ENCODE measurements around the gene DQX1.

DQX1 gene

GRCh38 chr2:74531666-74532065, 5.6 kb upstream of the DQX1 start:
- no peak for DNase-seq

- DNase-seq = peak; percentile 51 to 54
Measured at GRCh38 chr2:74530239-74531187, 4.5 kb upstream of the DQX1 start.

- DNase-seq = peak; percentile 97
Measured at GRCh38 chr2:74529357-74530238, 3.6 kb upstream of the DQX1 start, which contains the start of the genes AUP1 and HTRA2. TSS of gene AUP1 (minus strand) at chr2:74529706. CDS start at chr2:74529629, 77 bp downstream. TSS of gene HTRA2 (plus strand) at chr2:74529933. CDS start at chr2:74530007, 74 bp downstream.

- no peak for DNase-seq
Measured at GRCh38 chr2:74528600-74529356, 2.7 kb upstream of the DQX1 start.

GRCh38 chr2:74527741-74528140, 1.7 kb upstream of the DQX1 start:
- no peak for DNase-seq

- DNase-seq = no peak
Measured at GRCh38 chr2:74526649-74527230, 709 bp upstream of the DQX1 start.

- no peak for DNase-seq
Measured at GRCh38 chr2:74524955-74525716, 895 bp downstream of the DQX1 start.

- no peak for DNase-seq
Measured at GRCh38 chr2:74524005-74524404, 2.0 kb downstream of the DQX1 start.

GRCh38 chr2:74522516-74522915, 3.5 kb downstream of the DQX1 start:
- DNase-seq = no peak

GRCh38 chr2:74516650-74517049, 9.4 kb downstream of the DQX1 start:
- DNase-seq = no peak

GRCh38 chr2:74515981-74516633, 9.9 kb downstream of the DQX1 start:
- DNase-seq = no peak

- no peak for DNase-seq
Measured at GRCh38 chr2:74515271-74515980, 10.6 kb downstream of the DQX1 start.

GRCh38 chr2:74514368-74515270, 11.4 kb downstream of the DQX1 start, which contains the start of gene TLX2:
TSS of gene TLX2 (plus strand) at chr2:74514450. CDS start at chr2:74514807, 357 bp downstream.
- DNase-seq = no peak

- DNase-seq = no peak
Measured at GRCh38 chr2:74513605-74514367, 12.2 kb downstream of the DQX1 start.

GRCh38 chr2:74512744-74513604, 13.1 kb downstream of the DQX1 start:
- DNase-seq = no peak

- DNase-seq = no peak
Measured at GRCh38 chr2:74511104-74511989, 14.7 kb downstream of the DQX1 start.

Measured in Kasumi-1 (cell line).